Measurements from ENCODE around the gene GLP1R.

GLP1R gene

GRCh38 chr6:39041072-39041471 lies 7.5 kb upstream of the GLP1R start:
- Histone ChIP-seq H3K27ac (ENCODE audit: low read depth, low read length) (no peak overlapping the region), H3K27me3 (ENCODE audit: control insufficient read depth, low read length) (peaks cover 4% of the 10 kb centered on the region; the same call in 1 of the 2 replicates), H3K36me3 (ENCODE audit: control insufficient read depth, low read length) (no peaks in the 10 kb centered on the region), H3K4me2 (ENCODE audit: low read length) (no peak overlapping the region), H3K9me3 (ENCODE audit: control insufficient read depth, insufficient read depth, low read length) (no peaks in the 10 kb centered on the region), H3K4me3 (ENCODE audit: low read length) (no peak overlapping the region), H3F3A (ENCODE audit: control insufficient read depth, insufficient read depth) (no peaks in the 10 kb centered on the region), H3K9me2 (replicated peaks; ENCODE audit: control insufficient read depth, low read length) (no peaks in the 10 kb centered on the region), H3K79me2 (ENCODE audit: control insufficient read depth, low read length) (no peaks in the 10 kb centered on the region), H3K4me1 (ENCODE audit: control insufficient read depth, low read length) (peaks cover 3% of the 10 kb centered on the region; the same call in 1 of the 2 replicates), H4K20me1 (ENCODE audit: control insufficient read depth, insufficient read depth, low read depth, low read length) (no peaks in the 10 kb centered on the region)
- no peak for TF ChIP-seq CTCF (IDR thresholded peaks at IDR 0.05; ENCODE audit: low read depth, low read length, poor library complexity, severe bottlenecking)

- Histone ChIP-seq H4K20me1 (ENCODE audit: control insufficient read depth, insufficient read depth, low read depth, low read length) (no peaks in the 10 kb centered on the region), H3K27ac (ENCODE audit: low read depth, low read length) (no peak overlapping the region)
These were observed 4.8 kb upstream of the GLP1R start for GRCh38 chr6:39043776-39044175.

GRCh38 chr6:39044181-39044580 lies 4.4 kb upstream of the GLP1R start:
- H3K4me3 ChIP-seq (ENCODE audit: low read length), result no peak overlapping the region
- H3K36me3 ChIP-seq (ENCODE audit: control insufficient read depth, low read length), result no peaks in the 10 kb centered on the region
- no peaks in the 10 kb centered on the region for H3K9me2 ChIP-seq (replicated peaks; ENCODE audit: control insufficient read depth, low read length)
- H3K9me3 ChIP-seq (ENCODE audit: control insufficient read depth, insufficient read depth, low read length), result no peaks in the 10 kb centered on the region
- no peaks in the 10 kb centered on the region for H3K79me2 ChIP-seq (ENCODE audit: control insufficient read depth, low read length)
- peaks cover 3% of the 10 kb centered on the region; the same call in 1 of the 2 replicates for H3K27me3 ChIP-seq (ENCODE audit: control insufficient read depth, low read length)
- H3K27ac ChIP-seq (ENCODE audit: low read depth, low read length), result no peak overlapping the region
- TF ChIP-seq CTCF (IDR thresholded peaks at IDR 0.05; ENCODE audit: low read depth, low read length, poor library complexity, severe bottlenecking) (no peak), EZH2phosphoT487 (IDR thresholded peaks at IDR 0.05; ENCODE audit: borderline replicate concordance, low read length) (no peak)
- H3K4me2 ChIP-seq (ENCODE audit: low read length), result no peak overlapping the region
- H3K4me1 ChIP-seq (ENCODE audit: control insufficient read depth, low read length), result no peaks in the 10 kb centered on the region
- no peaks in the 10 kb centered on the region for H4K20me1 ChIP-seq (ENCODE audit: control insufficient read depth, insufficient read depth, low read depth, low read length)
- no peaks in the 10 kb centered on the region for H3F3A ChIP-seq (ENCODE audit: control insufficient read depth, insufficient read depth)

More at GRCh38 chr6:39043776-39044175, 4.8 kb upstream of the GLP1R start:
- no peaks in the 10 kb centered on the region for H3K79me2 ChIP-seq (ENCODE audit: control insufficient read depth, low read length)
- H3K9me2 ChIP-seq (replicated peaks; ENCODE audit: control insufficient read depth, low read length), result no peaks in the 10 kb centered on the region
- no peaks in the 10 kb centered on the region for H3K4me1 ChIP-seq (ENCODE audit: control insufficient read depth, low read length)
- H3K9me3 ChIP-seq (ENCODE audit: control insufficient read depth, insufficient read depth, low read length), result no peaks in the 10 kb centered on the region
- no peaks in the 10 kb centered on the region for H3F3A ChIP-seq (ENCODE audit: control insufficient read depth, insufficient read depth)
- peaks cover 3% of the 10 kb centered on the region; the same call in 1 of the 2 replicates for H3K27me3 ChIP-seq (ENCODE audit: control insufficient read depth, low read length)
- no peak for TF ChIP-seq EZH2phosphoT487 (IDR thresholded peaks at IDR 0.05; ENCODE audit: borderline replicate concordance, low read length)
- no peak for TF ChIP-seq CTCF (IDR thresholded peaks at IDR 0.05; ENCODE audit: low read depth, low read length, poor library complexity, severe bottlenecking)
- H3K36me3 ChIP-seq (ENCODE audit: control insufficient read depth, low read length), result no peaks in the 10 kb centered on the region
- H3K4me2 ChIP-seq (ENCODE audit: low read length), result no peak overlapping the region
- H3K4me3 ChIP-seq (ENCODE audit: low read length), result no peak overlapping the region
